ENCODE measurements around the gene ETFRF1.

DNA sequence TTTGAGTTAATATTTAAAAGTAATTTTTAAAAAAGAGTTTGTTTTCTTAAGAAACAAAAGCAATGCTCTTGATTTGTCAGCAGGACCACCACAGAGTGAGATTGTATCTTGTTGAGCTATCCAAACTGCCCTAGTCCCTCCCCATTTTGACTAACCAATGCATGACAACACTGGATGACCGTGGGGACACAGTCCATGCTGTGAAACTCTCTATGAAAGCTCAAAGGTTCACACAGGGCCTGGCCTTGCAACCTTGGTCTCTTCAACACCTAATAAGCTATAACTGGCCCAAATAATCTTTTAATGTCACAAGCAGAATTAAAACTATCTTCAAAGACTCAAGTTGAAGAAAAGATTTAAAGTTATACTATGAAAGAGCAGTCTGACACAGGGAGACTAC is 13.5 kb downstream of the ETFRF1 start:
- TF ChIP-seq EZH2phosphoT487 (IDR thresholded peaks at IDR 0.05; ENCODE audit: insufficient read depth, low read depth), result no peak
- TF ChIP-seq EZH2 (IDR thresholded peaks at IDR 0.05; ENCODE audit: insufficient read depth, poor library complexity, severe bottlenecking), result no peak

All from GM23248 (cell line).